DND-41 (cell line): Measurements from ENCODE around the gene POU2F1.
A peak's percentile ranks its signal among the peaks of the same experiment; 100 is the strongest.
"Not testable (repeated sequence)": the region's sequence is repeated elsewhere in the genome, so short reads cannot be mapped to it uniquely, and the experiment has no call there.

ENCODE experiments used
- ATAC-seq: fragments of 200-7000 bp; cut with Tn5 transposase; 3 replicates; pipeline ENCODE4 v1.9.1; 2021; ENCODE audit warnings: low read depth; ENCODE audit not compliant: insufficient read depth
- DNase-seq: peaks from one replicate; pipeline ENCODE4 v3.0.0-alpha.2; 2020
- H2AFZ ChIP-seq: 2 replicates; pipeline ENCODE4 v1.6.0; 2012; ENCODE audit warnings: low read depth, low read length
- H3K27ac ChIP-seq: 2 replicates; pipeline ENCODE4 v1.5.1; 2012; ENCODE audit warnings: low read length, inconsistent platforms
- H3K27me3 ChIP-seq: fragments of 200-600 bp; sonication (generic); 2 replicates; pipeline ENCODE4 v1.6.0; 2012; ENCODE audit warnings: low read length, mild to moderate bottlenecking, inconsistent platforms; ENCODE audit not compliant: insufficient read depth, poor library complexity
- H3K36me3 ChIP-seq: 2 replicates; pipeline ENCODE4 v1.5.1; 2012; ENCODE audit warnings: low read length, inconsistent platforms; ENCODE audit not compliant: insufficient read depth
- H3K4me1 ChIP-seq: 2 replicates; pipeline ENCODE4 v1.5.1; 2012; ENCODE audit warnings: mild to moderate bottlenecking, low read length; ENCODE audit not compliant: insufficient read depth
- H3K4me2 ChIP-seq: 2 replicates; pipeline ENCODE4 v1.6.0; 2012; ENCODE audit warnings: mild to moderate bottlenecking, moderate library complexity, low read length, inconsistent platforms; ENCODE audit not compliant: insufficient read depth
- H3K4me3 ChIP-seq, 2 experiments: fragments of 200-600 bp in 1 of 2; shearing (Covaris generic) in 1 of 2; 2 replicates each; pipeline ENCODE4 v1.5.1; 2012 to 2016; ENCODE audit warnings: inconsistent platforms in 2 of 2, low read length in 2 of 2, mild to moderate bottlenecking in 2 of 2, low read depth in 1 of 2, moderate library complexity in 1 of 2
- H3K79me2 ChIP-seq: 2 replicates; pipeline ENCODE4 v1.6.0; 2012; ENCODE audit warnings: low read length, inconsistent platforms; ENCODE audit not compliant: insufficient read depth
- H3K9ac ChIP-seq: 2 replicates; pipeline ENCODE4 v1.6.0; 2012; ENCODE audit warnings: low read depth, mild to moderate bottlenecking, inconsistent platforms, low read length, moderate library complexity
- H3K9me3 ChIP-seq: 2 replicates; pipeline ENCODE4 v1.5.1; 2012; ENCODE audit warnings: low read length, moderate library complexity, mild to moderate bottlenecking, inconsistent platforms; ENCODE audit not compliant: insufficient read depth, severe bottlenecking
- H4K20me1 ChIP-seq: 2 replicates; pipeline ENCODE4 v1.6.0; 2012; ENCODE audit warnings: low read length; ENCODE audit not compliant: insufficient read depth
- CTCF ChIP-seq: IDR thresholded peaks from 2 replicates; pipeline ENCODE4 v1.5.1; 2012; ENCODE audit warnings: borderline replicate concordance, low read length, moderate library complexity, mild to moderate bottlenecking; ENCODE audit not compliant: poor library complexity, severe bottlenecking; ENCODE audit errors: extremely low read depth
- EZH2 ChIP-seq: IDR thresholded peaks from 3 replicates; pipeline ENCODE4 v1.6.1; 2012; ENCODE audit warnings: borderline replicate concordance, low read depth, mild to moderate bottlenecking, moderate library complexity, low read length, inconsistent platforms; ENCODE audit not compliant: severe bottlenecking

The POU2F1 gene

GRCh38 chr1:167221126-167221737, 546 bp downstream of the POU2F1 start:
- no peak for TF ChIP-seq CTCF
- TF ChIP-seq EZH2, result no peak
- Histone ChIP-seq H3K27me3 (no peaks in the 10 kb centered on the region), H3K4me1 (peaks cover 31% of the 10 kb centered on the region), H3K9ac (peak overlapping the region; percentile 77), H2AFZ (peak overlapping the region; percentile 71), H3K4me3 (peak overlapping the region; percentile 61 to 76; a peak in 3 of 4 replicates), H3K27ac (peak overlapping the region; percentile 67), H3K4me2 (peak overlapping the region; percentile 70), H3K9me3 (no peaks in the 10 kb centered on the region), H3K36me3 (no peaks in the 10 kb centered on the region), H4K20me1 (peaks cover 6% of the 10 kb centered on the region; the same call in 1 of the 2 replicates), H3K79me2 (peaks cover 57% of the 10 kb centered on the region)
- DNase-seq (no peak), ATAC-seq (peak; percentile 18)

GRCh38 chr1:167221738-167222610, 1.3 kb downstream of the POU2F1 start:
- DNase-seq (peak; percentile 73), ATAC-seq (peak; percentile 38)
- Histone ChIP-seq H3K9me3 (no peaks in the 10 kb centered on the region), H3K4me2 (peak overlapping the region; percentile 70), H3K79me2 (peaks cover 64% of the 10 kb centered on the region), H3K4me3 (peak overlapping the region; percentile 61 to 62), H3K27ac (peak overlapping the region; percentile 67), H3K27me3 (no peaks in the 10 kb centered on the region), H3K9ac (peak overlapping the region; percentile 77), H3K4me1 (peaks cover 31% of the 10 kb centered on the region), H3K36me3 (no peaks in the 10 kb centered on the region), H4K20me1 (peaks cover 6% of the 10 kb centered on the region; the same call in 1 of the 2 replicates), H2AFZ (peak overlapping the region; percentile 54)
- TF ChIP-seq CTCF, result no peak

GRCh38 chr1:167223144-167224103, 2.7 kb downstream of the POU2F1 start:
- Histone ChIP-seq H3K9me3 (no peaks in the 10 kb centered on the region), H3K4me2 (peak overlapping the region; percentile 70), H3K79me2 (peaks cover 79% of the 10 kb centered on the region), H4K20me1 (peaks cover 13% of the 10 kb centered on the region; the same call in 1 of the 2 replicates), H3K4me3 (peak overlapping the region in 1 of 2 experiments; percentile 61; a peak in 2 of 4 replicates), H3K4me1 (peaks cover 31% of the 10 kb centered on the region), H3K27me3 (no peaks in the 10 kb centered on the region), H3K36me3 (no peaks in the 10 kb centered on the region), H3K27ac (no peak overlapping the region), H2AFZ (no peak overlapping the region), H3K9ac (peak overlapping the region; percentile 77)
- ATAC-seq (no peak), DNase-seq (no peak)
- TF ChIP-seq EZH2, result no peak
- no peak for TF ChIP-seq CTCF

GRCh38 chr1:167224734-167225235, 4.1 kb downstream of the POU2F1 start:
- H3K4me2 ChIP-seq, H2AFZ ChIP-seq, ATAC-seq, DNase-seq, H3K9me3 ChIP-seq, H3K27ac ChIP-seq, H3K9ac ChIP-seq, H3K4me3 ChIP-seq, H3K36me3 ChIP-seq, H3K27me3 ChIP-seq: not testable (repeated sequence)
- peaks cover 87% of the 10 kb centered on the region for H3K79me2 ChIP-seq
- peaks cover 25% of the 10 kb centered on the region; the same call in 1 of the 2 replicates for H4K20me1 ChIP-seq
- H3K4me1 ChIP-seq, result peaks cover 19% of the 10 kb centered on the region
